Colonic mucosa (tissue), 4 donors: Measurements from ENCODE around the gene NPM3. TPM values are rescaled to one million over a fixed set of nuclear protein-coding genes. Genes with fewer than 3 reads are reported as not detected.

ENCODE experiments used
- DNase-seq: peaks from one replicate; pipeline ENCODE4 v3.0.0-alpha.2; 2020
- H3K27ac ChIP-seq: fragments of 200-600 bp; one replicate; pipeline ENCODE4 v1.8.0; 2021
- H3K27me3 ChIP-seq: fragments of 200-600 bp; one replicate; pipeline ENCODE4 v1.8.0; 2021
- H3K36me3 ChIP-seq: fragments of 200-600 bp; one replicate; pipeline ENCODE4 v1.8.0; 2021
- H3K4me1 ChIP-seq: fragments of 200-600 bp; one replicate; pipeline ENCODE4 v1.8.0; 2021; ENCODE audit warnings: mild to moderate bottlenecking
- H3K4me3 ChIP-seq: fragments of 200-600 bp; one replicate; pipeline ENCODE4 v1.8.0; 2021
- H3K9ac ChIP-seq, 2 donors: one replicate each; pipeline ENCODE4 v1.7.0; 2013; ENCODE audit warnings: control low read depth in 2 of 2, low read depth in 2 of 2, low read length in 2 of 2
- H3K9me3 ChIP-seq: fragments of 200-600 bp; one replicate; pipeline ENCODE4 v1.8.0; 2021
- intact Hi-C: fragments of 100-400 bp; cut with DNase I; formaldehyde crosslinking; loops from one replicate; pipeline ENCODE4 v1.14.1; 2022
- total RNA-seq, 2 donors: library from RNA; stranded (reverse); fragmentation: NEBNext Ultra II Directional in 1 of 2; extraction: Animal tissue kit (Norgen Biotek cat#: 25700) in 1 of 2; gene quantifications; one replicate each; pipeline ENCODE4 v1.2.1, GENCODE V29; 2021
- TF ChIP-seq, protein P1 (sequence below): fragments of 200-600 bp; IDR thresholded peaks from one replicate; pipeline ENCODE4 v1.8.0; 2022; ENCODE audit warnings: antibody characterized with exemption, mild to moderate bottlenecking
- donor health status: healthy.
- donor health status: DM: no; HTN: no; CAD: no.
- donor health status: DM: no; HTN: no; CAD: no.

The NPM3 gene
- total RNA-seq, 2 donors from 2014 or later, result 14.6 to 73.6 TPM

DNA sequence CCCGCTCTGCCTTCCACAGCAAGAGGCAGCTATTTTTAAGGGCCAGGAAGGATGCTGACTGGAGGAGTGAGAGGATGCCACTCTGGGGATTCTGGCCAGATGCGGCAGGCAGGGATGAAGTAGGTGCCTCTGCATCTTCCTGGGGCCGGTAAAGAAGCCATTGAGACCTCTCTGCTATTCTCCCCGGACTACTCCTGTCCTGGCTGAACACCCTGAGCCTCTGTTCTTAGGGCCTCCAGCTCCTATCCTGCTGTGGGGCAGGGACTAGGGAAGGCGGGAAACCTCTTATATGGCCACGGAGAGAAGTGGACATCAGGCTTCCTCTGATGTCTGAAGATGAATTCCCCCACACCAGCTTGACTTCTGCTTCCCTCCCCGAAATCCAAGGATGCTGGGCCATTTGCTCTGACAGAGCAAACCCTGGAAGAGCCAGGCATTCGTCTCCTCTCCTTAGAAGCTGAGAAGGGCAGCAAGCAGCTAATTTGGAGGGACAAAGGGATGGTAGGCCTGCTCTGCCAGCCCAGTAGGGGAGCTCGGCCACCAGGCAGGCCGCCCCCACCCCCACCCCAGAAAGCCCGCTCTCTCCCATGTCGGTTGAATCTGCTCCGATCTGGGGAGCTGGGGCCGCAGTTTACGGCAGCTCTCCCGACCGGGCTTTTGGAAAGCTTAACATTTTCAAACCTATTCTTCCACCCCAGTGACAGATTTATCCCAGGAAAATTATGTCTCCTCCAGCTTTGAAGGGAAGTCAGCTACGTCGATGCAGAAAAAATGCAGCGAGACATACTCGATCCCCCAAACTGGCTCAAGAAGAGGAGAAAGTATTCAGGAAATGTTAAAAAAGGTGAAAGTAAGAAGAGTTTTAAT, 10.1 kb downstream of the NPM3 start:
- no peak overlapping the region for H3K9ac ChIP-seq
- intact Hi-C loops, result loop anchor here (10.0 kb wide), 1 partner anchor 558 kb away; no protein-coding TSS in a partner anchor
- no peaks in the 10 kb centered on the region for H3K4me1 ChIP-seq
- no peak for DNase-seq
- TF ChIP-seq, protein P1, sequence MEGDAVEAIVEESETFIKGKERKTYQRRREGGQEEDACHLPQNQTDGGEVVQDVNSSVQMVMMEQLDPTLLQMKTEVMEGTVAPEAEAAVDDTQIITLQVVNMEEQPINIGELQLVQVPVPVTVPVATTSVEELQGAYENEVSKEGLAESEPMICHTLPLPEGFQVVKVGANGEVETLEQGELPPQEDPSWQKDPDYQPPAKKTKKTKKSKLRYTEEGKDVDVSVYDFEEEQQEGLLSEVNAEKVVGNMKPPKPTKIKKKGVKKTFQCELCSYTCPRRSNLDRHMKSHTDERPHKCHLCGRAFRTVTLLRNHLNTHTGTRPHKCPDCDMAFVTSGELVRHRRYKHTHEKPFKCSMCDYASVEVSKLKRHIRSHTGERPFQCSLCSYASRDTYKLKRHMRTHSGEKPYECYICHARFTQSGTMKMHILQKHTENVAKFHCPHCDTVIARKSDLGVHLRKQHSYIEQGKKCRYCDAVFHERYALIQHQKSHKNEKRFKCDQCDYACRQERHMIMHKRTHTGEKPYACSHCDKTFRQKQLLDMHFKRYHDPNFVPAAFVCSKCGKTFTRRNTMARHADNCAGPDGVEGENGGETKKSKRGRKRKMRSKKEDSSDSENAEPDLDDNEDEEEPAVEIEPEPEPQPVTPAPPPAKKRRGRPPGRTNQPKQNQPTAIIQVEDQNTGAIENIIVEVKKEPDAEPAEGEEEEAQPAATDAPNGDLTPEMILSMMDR, result no peak
- H3K9me3 ChIP-seq, result no peaks in the 10 kb centered on the region
- H3K36me3 ChIP-seq, result no peaks in the 10 kb centered on the region
- H3K27me3 ChIP-seq, result peaks cover 50% of the 10 kb centered on the region
- no peak overlapping the region for H3K4me3 ChIP-seq
- no peak overlapping the region for H3K27ac ChIP-seq

DNA sequence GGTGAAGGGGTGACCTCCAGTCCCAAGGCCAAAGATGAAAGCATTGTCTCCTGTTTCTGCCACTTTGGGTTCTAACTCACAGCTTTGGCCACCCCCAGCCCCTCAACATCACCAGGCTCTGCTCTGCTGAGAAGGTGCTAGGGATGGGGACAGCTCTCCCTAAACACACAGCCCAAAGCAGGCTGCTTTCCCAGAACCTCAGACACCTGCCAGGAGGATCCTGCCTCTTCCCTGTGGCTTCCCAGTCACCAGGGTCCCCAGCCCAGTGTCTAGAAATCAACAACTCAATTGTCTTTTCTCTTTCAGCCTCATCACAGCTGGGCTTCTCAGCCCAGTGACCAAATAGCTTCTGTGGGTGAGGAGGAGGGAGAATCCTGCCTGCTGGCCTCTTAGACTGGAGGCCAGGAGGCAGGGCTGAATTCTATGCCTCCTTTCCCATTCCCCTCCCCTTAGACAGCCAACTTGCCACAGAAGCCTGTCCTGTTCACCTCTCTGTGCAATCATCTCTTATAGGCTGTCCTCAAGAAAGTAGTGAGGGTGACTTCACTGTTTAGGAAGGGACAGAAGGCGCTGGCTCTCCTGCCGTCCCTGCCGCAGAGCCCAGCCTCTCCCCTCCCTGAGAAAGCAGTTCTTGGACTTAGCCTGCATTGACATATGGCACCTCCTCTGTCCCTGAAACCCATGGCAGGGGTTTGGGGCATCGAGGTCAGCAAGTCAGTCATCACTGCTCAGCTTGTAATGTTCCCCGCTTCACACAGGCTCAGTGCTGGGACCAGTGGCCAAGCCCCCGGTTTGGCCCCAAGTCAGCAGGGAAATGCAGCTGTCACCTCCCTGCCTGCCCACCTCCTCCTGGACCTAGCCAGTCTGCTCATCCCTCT, 11.0 kb downstream of the NPM3 start:
- no peak overlapping the region for H3K4me3 ChIP-seq
- no peak for DNase-seq
- peaks cover 50% of the 10 kb centered on the region for H3K27me3 ChIP-seq
- H3K9me3 ChIP-seq, result no peaks in the 10 kb centered on the region
- H3K9ac ChIP-seq, result no peak overlapping the region
- H3K36me3 ChIP-seq, result no peaks in the 10 kb centered on the region
- no peaks in the 10 kb centered on the region for H3K4me1 ChIP-seq
- TF ChIP-seq, protein P1, result no peak
- no peak overlapping the region for H3K27ac ChIP-seq
- intact Hi-C loops, result loop anchor here (10.0 kb wide), 1 partner anchor 557 kb away; no protein-coding TSS in a partner anchor

DNA sequence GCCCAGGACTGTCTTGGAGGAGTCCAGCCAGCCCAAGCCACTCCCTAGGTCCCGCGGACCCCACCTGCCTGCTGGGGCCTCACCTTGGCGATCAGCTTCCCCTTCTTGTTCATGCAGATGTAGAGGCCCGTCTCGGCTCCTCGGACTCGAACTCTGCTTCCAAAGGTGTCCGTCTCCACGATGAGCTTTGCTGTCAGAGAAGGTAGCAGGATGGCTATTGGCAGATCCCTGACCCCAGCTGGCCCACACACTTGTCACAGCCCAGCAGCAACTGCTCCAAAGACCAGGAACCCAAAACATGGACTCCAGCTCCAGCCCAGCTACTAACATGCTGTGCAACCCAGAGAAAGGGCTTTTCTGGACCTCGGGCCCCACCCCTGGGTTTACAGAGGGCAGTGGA, 11.9 kb downstream of the NPM3 start:
- no peak overlapping the region for H3K27ac ChIP-seq
- no peak overlapping the region for H3K4me3 ChIP-seq
- H3K4me1 ChIP-seq, result no peaks in the 10 kb centered on the region
- TF ChIP-seq, protein P1, result no peak
- no peaks in the 10 kb centered on the region for H3K36me3 ChIP-seq
- no peak for DNase-seq
- intact Hi-C loops, result loop anchor here (10.0 kb wide), 1 partner anchor 557 kb away; no protein-coding TSS in a partner anchor
- H3K9me3 ChIP-seq, result no peaks in the 10 kb centered on the region
- no peak overlapping the region for H3K9ac ChIP-seq
- H3K27me3 ChIP-seq, result peaks cover 48% of the 10 kb centered on the region

DNA sequence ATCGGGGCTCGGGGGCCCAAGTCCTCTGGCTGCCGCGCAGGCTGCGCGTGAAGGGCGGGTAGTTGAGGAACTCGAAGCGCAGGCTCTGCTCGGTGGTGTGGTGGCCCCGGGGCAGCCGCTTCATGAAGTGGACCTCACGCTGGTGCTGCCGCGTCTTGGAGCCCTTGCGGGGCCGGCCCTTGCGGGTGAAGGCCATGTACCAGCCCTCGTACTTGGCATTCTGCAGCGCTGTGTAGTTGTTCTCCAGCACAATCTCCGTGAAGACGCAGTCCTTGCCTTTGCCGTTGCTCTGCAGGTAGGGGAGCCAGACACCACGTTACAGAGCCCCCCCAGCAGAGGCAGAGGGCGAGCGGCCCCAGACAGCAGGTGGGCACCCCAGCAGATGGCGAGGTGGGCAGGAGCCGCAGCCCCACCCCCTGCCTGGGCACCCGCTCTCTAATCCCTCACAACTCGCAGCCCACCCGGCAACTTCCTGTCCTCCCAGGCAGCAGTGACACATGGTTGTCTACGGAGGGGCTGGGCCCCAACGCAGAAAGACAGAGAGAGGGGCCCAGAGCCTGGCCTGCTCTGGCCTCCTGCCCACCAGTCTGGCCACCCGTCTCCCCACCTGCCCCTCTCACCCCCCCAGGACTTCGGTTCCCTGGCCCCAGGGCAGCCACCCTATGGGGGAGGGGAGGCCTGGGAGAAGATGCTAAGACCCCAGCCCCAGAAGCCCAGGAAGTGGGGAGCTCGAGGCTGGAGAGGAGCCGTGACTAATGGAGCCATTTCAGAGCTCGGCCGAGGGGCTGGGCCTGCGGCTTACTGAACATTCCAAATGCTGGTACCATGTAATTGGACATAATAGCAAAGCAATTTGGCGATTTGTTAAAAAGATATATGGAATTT, 12.7 kb downstream of the NPM3 start:
- Histone ChIP-seq H3K9me3 (no peaks in the 10 kb centered on the region), H3K36me3 (no peaks in the 10 kb centered on the region), H3K4me1 (no peaks in the 10 kb centered on the region), H3K27me3 (peaks cover 43% of the 10 kb centered on the region), H3K4me3 (no peak overlapping the region), H3K9ac (no peak overlapping the region), H3K27ac (no peak overlapping the region)
- intact Hi-C loops, result loop anchor here (10.0 kb wide), 1 partner anchor 556 kb away; no protein-coding TSS in a partner anchor
- DNase-seq, result no peak
- TF ChIP-seq, protein P1, result no peak
